ENCODE measurements around the gene DCLRE1A.

DCLRE1A gene

GRCh38 chr10:113854013-113854760, at the start of gene DCLRE1A, which contains the start of gene NHLRC2:
Gene DCLRE1A, minus strand, starts transcription at chr10:113854082. Its CDS starts 900 bp downstream, at chr10:113853182.
Gene NHLRC2, plus strand, starts transcription at chr10:113854661. Its CDS starts 212 bp downstream, at chr10:113854873.
- DNase-seq, result peak; percentile 66 to 72

GRCh38 chr10:113899952-113900598, 46.2 kb upstream of the DCLRE1A start:
- DNase-seq, result no peak

DNA sequence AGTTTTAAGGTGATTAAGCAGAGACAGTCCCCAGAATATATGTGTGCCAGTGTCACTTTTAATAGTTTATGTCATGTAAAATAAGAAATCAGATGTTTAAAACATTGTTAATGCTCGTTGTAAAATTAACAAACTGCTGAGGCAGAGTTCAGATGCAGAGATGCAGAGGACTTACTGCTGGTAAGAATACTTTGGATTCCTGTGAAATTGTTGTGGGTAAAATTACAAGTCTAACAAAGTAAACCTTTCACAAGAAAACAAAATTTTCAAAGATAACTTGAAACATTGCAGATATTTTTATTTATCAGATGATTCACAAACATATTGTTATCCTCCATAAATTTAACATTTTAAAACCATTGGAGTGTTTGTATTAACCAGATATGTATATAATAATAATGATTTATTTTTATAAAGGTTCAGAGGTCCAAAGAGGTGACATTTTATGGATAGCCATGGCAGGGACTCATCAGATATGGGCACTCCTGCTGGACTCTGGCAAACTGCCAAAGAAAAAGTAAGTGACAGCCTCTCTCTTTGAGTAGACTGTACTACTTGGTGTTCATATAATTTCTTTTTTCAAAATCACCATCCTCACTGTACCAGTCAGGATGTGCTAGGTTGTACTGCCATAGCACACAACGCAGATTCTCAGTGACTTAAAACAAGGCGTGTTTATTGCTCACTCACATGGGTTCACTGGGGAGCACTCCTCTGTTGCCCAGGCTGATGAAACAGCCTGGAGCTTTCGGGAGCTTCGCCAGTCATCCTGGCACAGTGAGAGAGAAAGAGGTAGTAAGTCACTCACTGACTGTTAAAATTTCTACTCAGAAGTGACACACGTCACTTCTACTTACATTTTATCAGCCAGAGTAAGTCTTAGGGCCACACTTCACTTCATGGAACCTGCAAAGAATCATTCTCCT, 44.1 kb upstream of the DCLRE1A start:
- DNase-seq, result no peak

GRCh38 chr10:113895018-113895417, 41.1 kb upstream of the DCLRE1A start:
- DNase-seq, result no peak

GRCh38 chr10:113894581-113894980, 40.7 kb upstream of the DCLRE1A start:
- DNase-seq, result no peak

GRCh38 chr10:113893570-113893969, 39.7 kb upstream of the DCLRE1A start:
- DNase-seq, result no peak

DNA sequence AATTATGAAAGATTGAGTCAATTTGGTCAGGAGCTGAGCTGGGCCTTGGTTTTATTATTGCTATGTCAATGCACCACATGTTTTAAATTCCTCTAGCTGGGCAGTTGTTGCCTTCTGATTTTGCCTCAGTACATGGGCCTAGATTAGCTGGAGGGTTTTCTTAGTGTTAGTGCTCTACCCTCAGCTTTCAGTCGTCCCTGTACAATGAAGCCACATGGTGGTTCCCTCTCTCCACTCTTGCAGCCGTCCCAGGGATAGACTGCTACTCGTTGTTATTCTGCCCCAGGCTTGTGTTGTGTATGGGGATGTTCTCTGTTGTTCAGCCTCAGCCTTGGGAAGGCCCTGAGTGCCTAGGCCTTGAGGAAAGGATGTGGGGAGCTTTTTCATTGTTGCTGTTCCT, 37.6 kb upstream of the DCLRE1A start:
- no peak for DNase-seq

- no peak for DNase-seq
Observed at GRCh38 chr10:113890769-113891168, 36.9 kb upstream of the DCLRE1A start.

DNA sequence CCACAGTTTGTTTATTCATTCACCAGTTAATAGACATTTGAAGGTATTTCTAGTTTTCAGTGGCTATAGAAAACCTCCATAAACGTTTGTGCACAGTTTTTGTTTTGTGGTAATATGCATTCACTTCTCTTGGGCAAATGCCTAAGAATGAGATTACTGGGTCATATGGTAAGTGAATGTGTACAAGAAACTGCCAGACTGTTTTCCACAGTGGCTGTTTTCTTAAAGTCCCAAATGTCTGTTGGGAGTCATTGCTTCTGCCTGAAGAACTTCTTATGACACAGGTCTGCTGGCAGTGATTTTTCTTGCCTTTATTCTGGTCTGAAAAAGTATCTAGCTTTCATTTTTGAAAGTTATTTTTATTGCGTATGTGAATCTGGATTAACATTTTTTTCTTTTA, 36.0 kb upstream of the DCLRE1A start:
- no peak for DNase-seq

DNA sequence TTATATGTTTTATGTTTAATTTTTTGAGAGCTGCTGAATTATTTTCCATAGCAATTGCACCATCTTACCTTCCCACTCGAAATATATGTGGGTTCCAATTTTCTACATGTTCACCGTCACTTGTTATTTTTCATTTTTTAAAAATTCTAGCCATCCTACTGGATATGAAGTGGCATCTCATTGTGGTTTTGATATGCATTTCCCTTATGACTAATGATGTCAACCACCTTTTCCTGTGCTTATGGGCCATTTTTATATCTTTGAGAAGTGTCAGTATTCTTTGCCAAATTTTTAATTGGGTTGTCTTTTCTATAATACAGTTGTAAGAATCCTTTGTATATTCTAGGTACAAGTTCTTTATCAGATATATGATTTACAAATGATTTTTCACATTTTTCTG, 28.4 kb upstream of the DCLRE1A start:
- no peak for DNase-seq

GRCh38 chr10:113880236-113880635, 26.4 kb upstream of the DCLRE1A start:
- DNase-seq, result no peak

GRCh38 chr10:113879691-113880090, 25.8 kb upstream of the DCLRE1A start:
- DNase-seq, result no peak

- DNase-seq, result no peak
Observed at GRCh38 chr10:113876461-113876860, 22.6 kb upstream of the DCLRE1A start.

DNA sequence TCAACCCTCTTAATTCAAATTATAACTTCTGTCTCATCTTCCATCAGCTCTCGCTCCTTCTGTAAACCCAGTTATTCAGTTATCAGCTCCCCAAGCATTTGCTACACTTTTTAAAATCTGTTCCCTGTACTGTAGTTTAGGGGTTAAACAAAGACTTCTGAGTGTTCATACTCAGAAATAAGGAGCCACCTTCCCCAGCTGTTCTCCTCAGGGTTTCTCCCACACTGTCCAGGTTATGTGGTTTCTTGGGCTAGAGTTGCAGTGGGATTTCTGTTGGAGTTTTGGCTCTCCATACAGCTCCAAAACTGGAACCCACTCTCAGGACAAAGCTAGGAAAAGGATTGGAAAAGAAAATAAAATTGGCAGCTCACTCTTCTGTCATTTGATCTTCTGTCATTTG, 21.3 kb upstream of the DCLRE1A start:
- no peak for DNase-seq

DNA sequence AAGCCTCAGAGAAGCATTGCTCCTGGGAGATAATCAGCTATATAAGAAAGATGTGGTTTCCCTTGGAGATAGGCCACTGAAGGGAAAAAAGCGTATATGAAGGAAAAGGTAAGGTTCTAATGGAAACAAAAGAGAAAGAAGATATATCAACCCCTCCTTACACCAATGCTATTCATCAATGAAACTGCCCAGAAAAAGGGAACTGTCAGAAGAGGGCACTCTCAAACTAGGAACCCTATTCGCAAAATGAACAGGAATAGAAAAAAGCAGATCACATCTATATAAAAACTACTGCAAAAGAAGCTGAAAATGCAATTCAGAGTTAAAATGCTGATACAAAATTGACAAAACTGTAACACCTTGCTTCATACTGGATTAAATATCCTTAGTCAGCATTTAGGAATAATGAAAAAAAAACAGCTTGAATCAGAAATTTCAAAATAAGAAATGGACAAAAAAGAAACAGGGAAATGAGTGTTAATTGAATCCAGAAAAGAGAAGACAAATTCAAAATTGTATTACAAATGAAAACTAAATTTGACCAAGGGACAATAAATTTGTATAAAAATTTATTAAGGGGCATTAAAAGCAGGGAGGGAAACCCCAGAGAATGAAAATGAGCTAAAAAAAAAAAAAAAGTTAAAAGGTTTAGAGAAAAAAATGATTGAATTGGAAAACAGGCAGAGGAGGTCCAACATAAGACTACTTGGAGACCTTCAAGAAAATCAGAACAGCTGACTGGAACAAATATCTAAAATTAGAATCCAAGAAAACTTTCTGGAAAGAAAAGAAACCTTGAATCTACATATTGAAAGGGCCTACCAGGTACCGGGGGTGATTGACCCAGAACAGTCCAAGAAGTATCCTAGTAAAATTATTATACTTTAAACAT, 18.5 kb upstream of the DCLRE1A start:
- no peak for DNase-seq

DNA sequence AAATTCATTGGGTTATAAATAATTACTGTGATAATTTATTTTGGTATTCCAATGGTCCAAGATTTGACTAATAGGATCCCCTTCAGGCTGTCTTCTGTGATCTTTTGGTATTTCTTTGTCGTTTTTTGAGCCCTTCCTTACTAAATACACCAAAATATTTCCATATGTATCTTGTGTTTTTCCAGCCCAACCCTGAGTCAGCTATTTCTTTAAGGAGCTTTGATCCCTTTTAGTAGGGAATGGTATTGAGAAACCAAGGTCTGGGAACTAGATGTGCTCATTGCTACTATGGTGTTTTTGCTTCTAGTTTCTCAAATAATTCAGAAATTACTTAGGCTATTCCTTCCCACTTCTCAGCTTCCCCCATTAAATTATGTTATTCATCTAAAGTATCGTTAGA, 15.9 kb upstream of the DCLRE1A start:
- DNase-seq, result no peak

DNA sequence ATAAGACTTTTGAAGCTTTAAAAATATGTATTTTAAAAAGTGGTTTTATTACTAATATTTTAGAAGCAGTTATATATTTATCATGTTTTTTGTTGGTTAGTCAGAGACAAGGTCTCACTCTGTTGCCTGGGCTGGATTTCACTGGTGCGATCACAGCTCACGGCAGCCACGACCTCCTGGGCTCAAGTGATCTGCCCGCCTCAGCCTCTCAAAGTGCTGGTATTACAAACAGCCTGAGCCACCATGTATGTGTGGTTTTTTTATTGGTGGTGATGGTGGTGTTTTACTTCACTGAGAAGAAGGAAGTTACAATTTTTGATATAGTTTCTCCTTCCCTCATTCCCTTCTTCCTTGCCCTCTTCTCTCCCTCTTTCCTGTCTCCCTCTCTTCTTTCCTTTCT, 14.0 kb upstream of the DCLRE1A start:
- DNase-seq, result no peak

GRCh38 chr10:113866551-113867394, 12.9 kb upstream of the DCLRE1A start:
- no peak for DNase-seq

DNA sequence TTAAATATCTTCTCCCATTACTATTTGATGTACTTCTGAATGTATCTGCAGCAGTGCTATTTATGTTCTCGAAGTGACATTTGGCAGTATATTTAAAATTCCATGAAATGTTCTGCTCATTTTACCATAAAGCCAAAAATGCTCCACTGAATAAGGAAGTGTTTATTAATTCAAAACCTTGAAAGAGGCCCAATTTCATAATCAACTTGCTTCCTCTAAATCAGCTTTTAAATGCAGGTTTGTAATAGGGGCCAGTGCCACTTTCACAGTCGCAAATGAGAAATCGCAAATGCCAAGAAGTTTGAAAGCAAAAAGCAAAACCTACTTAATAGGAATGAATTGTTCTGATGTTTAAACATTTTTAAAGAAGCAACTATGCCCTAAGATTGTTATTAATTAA, 12.0 kb upstream of the DCLRE1A start:
- no peak for DNase-seq

- DNase-seq, result no peak
Observed at GRCh38 chr10:113859261-113859660, 5.4 kb upstream of the DCLRE1A start.

- no peak for DNase-seq
Observed at GRCh38 chr10:113858541-113858940, 4.7 kb upstream of the DCLRE1A start.

All from CD4-positive, alpha-beta T cell treated with Interferon alpha-2 for 1 hour (primary cell).